G401 (cell line): ENCODE results near the gene LRIG3. TPM values are rescaled to one million over a fixed set of nuclear protein-coding genes. Genes with fewer than 3 reads are reported as not detected.

Experiments used
- DNase-seq: peaks from one replicate; pipeline ENCODE4 v3.0.0-alpha.2; 2015; ENCODE audit warnings: low spot score
- in situ Hi-C: cut with HindIII; loops from 2 replicates; pipeline ENCODE4 v1.10.0; 2016; ENCODE audit warnings: low sequenced_read_pairs, mixed read lengths
- total RNA-seq: library from RNA; depleted of rRNA; stranded (reverse); fragments of >200 nt; shearing (Covaris generic); gene quantifications from 2 replicates; pipeline ENCODE4 v1.2.3, GENCODE V29; 2014

LRIG3 gene
- total RNA-seq, 1 experiment from 2014 or later: 0.58 TPM

DNA sequence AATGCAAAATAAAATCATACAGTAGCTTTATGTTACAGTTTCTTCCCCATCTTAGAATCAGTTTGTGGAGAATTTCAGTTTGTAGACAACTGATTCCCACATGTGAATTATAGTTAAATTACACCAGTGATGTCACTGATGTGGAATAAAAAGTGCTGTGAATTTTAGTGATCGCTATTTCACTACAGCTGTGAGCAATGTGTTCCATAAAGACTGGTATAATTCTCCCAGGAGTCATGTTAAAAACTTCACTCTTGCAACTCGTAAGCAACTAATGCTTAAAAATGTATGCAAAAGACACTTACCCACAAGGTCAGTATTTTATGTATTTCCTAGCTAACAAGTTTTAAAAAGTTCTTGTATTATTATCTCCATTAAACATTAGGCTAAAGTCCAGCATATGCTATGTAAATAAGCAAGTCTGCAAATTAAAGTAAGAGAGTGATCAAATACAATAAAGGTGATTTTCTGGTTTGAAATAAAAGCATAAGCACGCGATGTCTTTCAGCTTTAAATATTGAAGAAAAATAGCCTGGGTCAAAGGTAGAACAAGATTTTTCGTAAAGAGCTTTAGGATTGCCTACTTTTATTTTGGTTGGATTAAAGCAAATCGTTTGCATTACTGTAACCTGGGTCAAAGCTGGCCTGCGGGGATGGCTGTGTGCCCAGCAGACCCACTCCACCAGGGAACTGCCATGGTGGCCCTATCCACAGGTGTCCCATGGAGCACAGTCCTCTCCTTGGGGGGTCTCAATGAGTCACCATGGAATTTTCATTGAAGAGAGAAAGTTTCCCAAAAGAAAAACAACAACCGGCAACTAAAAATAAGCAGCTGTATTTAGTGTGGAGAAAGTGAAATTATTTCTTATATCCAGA lies 12.7 kb upstream of the LRIG3 start:
- DNase-seq: no peak
- in situ Hi-C loops: no loop called here

DNA sequence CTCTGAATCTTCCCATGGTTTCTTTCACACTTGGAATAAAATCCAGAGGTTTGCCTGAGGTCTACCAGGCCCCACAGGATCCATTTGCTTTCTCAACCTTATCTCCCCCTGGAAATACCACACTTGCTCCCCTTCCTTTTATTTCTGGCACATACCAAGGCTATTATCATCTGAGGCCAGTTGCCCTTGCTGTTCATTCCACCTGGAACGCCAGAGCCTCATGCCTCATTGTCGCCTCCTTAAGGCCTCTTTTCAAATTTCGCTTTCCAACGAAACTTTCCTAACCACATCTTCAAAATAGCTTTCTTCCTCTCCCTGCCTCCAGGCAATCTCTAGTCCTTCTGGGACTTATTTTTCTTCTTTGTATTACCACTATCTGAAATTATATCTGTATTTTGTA lies 11.2 kb upstream of the LRIG3 start:
- no peak for DNase-seq
- in situ Hi-C loops: no loop called here

DNA sequence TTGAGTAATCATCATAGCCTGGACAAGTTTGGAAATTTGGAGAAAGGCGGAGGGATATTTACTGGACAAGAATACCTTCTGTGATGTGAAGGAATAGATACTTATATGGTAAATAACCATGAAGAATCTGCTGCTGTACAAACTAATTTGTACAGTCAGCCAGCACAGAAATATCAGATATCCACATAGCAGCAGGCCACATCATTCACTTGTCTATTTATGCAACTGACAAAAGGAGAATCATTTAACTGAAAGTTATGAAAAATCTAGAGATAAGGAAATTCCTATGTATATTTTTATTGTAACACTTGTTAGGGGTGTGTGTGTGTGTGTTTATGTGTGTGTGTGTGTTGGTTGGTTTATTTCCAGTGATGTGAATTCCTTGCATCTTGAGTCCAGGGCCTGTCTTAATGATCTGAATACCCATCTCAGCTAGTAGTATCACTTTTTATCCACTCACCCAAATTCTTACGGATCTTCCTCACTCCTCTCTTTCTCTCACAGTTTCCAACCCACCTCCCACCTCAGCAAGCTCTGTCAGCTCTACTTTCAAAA lies 10.5 kb upstream of the LRIG3 start:
- no peak for DNase-seq
- in situ Hi-C loops: no loop called here

DNA sequence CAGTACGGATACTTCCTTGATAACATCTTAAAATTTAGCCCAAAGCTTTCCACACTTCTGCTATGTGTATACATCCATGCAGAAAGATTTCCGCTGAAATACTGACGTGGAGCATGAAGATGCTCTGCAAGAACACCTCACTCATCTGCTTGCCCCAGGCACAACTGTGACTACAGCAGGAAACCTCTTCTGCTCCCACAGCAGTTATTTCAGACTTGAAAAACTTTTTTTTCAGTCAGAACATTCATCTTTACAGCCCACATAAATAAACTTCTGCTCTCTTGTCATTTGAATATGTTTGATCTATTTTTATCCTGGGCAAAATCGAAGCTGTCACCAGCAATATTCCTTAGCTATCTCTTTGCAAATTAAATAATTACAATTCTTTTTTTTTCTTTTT lies 6.8 kb upstream of the LRIG3 start:
- DNase-seq: no peak
- in situ Hi-C loops: no loop called here

DNA sequence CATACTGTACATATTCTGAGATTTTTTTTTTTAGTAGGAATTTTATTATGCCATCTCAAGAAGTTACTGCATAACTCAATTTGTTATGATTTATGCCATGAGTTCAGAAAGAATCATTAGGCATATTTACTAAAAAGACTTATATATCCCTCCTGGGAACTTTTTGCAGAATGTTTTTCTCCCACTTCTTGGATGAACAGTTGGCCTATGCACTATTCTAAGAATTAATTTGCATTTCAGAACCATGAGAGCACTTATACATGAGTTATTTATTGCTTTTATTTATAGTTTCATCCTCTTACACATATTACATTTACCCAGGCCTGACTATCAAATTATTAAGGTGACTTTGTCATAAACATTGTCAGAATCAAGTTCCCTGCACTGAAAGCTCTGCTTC lies 6.3 kb upstream of the LRIG3 start:
- no peak for DNase-seq
- in situ Hi-C loops: no loop called here

DNA sequence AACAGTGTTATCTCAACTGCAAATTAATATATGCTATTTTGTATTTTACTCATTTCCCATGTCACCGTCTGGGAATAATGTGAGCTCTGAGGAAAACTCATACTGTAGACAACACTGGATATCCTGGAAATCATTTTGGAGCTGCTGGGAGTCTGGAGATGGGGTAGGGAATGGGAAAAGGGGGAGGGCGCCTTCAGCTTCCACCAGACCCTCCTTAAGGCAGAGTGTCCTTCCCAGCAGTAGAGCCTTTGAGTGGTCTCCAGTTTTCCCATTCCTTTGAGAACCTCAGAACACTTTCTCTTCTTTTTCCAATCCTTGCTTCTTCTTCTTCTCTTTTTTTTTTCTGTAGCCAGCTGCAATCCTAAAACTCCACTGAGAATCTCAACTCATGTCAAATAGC lies 5.4 kb upstream of the LRIG3 start:
- in situ Hi-C loops: no loop called here
- no peak for DNase-seq

DNA sequence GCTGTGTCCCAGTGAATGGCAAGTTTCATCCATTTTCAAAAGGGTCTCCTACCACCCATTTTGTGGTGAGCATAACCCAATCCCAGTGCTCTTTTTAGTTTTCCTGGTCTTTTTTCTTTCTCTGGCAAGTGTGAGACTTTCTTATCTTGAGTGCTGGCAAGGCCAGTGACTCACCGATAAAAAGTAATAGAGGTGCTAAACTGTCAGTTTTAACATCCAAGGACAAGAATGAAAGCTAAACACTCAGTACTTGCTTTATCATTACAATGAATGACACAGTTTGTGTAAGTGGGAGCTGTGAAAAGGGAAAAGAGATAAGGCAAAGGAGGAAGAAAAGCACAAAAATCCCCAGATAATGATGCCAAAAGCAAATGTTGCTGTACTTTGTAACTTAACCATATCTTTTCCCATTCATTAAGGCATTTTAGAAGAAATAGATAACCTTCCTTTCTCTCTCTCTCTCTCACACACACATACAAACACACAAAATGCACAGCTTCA lies 4.9 kb upstream of the LRIG3 start:
- in situ Hi-C loops: no loop called here
- DNase-seq: no peak

DNA sequence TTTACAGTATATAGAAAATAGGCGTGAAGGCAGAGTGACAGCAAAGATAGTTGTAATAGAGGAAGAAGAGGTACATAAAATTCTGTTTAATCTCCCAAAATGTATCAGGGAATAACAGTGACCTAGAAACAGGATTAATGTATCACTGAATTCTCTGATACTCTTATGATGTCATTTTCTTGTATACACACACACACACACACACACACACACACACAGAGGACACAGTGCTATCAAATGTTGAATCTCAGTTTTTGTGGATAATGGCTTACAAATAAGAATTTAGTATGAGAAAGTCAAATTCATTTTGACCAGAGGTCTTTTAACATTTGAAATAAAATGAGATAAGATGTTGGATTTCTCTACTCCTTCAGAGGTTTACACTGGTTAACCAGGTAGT lies 4.3 kb upstream of the LRIG3 start:
- no peak for DNase-seq
- in situ Hi-C loops: no loop called here

DNA sequence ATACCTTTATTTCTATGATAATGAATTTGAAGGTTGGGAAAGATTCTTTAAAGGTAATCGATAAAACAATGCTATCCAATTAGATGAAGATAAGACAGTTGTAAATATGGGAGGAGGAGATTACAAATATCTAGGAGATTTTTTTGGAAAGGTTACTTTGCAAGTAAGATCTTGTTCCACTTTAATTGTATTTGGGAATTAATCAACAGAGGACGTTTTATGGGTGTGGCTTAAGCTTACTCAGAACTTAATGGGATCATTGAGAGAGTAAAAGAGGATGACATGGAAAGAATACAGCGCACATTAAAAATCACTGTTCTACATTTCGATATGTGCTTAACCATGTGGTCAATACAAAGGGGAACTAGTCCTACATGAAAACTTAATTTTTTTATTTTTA lies 3.5 kb upstream of the LRIG3 start:
- DNase-seq: no peak
- in situ Hi-C loops: no loop called here

DNA sequence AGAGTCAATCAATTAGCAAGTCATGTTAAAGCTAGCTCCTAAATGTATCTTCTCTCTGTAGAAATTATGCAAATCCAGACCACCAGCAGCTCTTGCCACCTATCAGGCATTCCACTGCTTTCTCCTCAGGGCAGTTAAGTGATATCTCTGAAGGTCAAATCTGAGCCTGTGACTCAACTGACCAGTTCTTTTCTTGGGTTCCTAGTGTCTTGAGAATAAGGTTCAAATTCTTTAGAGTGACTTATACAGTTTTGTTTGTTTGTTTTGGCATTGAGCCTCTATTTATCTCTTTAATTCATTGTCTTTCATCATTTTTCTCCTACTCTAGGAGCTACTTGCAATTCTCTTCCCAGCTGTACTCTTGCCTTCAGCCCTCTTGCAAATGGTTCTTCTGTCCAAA lies 2.5 kb upstream of the LRIG3 start:
- in situ Hi-C loops: no loop called here

DNA sequence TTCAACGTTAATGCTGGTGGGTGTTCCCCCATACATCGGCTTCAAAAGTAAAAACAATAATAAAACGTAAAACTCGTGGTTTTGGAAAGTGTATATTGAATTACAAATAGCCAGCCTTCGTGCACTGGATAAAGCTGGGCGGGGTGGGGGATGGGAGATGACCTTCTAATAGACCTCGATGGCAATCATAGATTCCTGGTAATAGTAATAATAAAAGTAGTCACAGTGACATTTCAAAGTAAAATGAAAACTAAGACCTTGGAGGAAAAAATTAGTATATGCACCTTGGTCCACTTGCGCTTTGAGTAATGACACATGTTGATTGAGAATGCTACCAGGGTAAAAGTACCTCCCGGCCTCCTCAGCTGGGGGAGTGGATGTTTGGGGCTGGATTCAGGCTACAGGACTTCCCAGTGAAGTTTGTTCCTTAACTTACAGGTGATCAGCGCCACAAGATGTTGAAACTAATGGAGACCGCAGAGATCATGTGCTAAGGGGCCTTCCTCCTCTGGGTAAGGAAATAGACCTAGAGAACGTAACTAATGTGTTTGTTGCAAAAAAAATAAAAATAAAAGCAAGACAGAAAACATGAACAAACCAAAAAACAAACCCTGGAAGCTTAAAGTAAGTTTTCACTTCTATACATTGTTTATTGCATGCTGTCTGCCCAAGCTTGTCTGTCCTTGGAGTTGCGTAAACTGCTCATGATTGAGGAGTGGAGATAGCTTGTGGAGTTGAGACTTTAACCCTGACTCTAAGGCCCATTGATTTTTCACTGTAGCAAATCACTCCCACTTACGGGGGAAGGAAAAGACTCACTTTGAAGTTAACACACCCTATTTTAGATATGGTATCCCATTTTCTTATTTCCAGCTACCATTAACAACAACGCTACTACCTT lies 907 bp upstream of the LRIG3 start:
- DNase-seq: no peak
- in situ Hi-C loops: no loop called here

More for the DNA sequence above, 2.5 kb upstream of the LRIG3 start:
- DNase-seq: no peak

DNA sequence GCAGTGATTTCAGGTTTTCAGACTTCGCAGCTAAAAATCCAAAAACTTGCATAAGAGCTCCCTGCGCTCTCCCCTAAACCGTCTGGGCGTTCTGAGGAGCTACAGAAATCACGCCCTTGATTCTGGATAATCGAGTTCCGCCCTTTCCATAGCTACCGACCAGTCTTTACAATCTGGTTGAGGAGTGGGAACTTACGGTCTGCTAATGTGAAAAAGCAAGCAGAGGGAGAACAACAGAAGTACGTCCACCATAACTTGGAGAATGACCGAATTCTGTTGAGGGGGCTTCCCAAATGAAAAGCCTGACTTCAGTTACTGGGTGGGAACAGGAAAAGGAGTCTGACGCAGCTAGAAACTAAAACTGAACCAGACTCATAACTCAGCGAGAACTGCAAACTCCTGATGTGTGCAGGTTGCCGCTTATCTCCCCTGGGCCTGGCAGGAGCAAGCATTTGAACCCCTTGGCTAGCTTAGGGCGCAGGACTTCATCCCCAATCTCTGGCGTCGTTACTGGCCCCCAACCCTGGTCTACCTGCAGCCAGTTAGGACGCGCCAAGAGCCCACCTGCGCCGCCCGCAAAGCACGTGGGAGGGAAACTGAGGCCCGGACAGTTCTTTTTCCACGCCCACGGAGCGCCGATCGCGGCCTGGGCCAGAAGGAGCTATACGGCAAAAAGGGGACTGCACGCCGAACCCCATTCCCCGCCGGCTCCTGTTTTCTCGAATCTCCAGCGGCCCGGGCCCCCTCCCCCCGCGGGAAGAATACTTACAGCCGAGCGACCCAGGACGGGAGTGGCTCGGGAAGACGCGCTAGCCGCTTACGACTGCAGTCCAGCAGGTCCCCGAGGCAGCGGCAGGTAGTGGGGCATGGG lies 838 bp downstream of the LRIG3 start:
- no peak for DNase-seq
- in situ Hi-C loops: no loop called here

DNA sequence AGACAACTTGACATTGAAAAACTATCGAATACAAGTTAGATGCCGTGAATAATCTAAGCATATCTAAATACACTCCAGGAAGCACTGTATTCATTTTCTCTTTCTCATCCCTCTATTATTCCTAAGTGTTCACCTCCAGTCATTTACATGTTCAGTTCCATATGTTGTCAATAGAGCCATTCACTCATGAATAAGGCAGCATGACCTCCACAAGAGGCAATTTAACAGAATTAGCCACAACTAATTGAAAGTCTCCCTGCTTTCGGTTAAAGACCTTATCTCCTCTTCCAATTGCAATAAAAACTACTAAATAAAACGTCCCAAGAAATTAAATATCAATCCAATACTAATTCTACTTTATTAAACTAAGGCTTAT lies 1.8 kb downstream of the LRIG3 start:
- in situ Hi-C loops: no loop called here
- no peak for DNase-seq

DNA sequence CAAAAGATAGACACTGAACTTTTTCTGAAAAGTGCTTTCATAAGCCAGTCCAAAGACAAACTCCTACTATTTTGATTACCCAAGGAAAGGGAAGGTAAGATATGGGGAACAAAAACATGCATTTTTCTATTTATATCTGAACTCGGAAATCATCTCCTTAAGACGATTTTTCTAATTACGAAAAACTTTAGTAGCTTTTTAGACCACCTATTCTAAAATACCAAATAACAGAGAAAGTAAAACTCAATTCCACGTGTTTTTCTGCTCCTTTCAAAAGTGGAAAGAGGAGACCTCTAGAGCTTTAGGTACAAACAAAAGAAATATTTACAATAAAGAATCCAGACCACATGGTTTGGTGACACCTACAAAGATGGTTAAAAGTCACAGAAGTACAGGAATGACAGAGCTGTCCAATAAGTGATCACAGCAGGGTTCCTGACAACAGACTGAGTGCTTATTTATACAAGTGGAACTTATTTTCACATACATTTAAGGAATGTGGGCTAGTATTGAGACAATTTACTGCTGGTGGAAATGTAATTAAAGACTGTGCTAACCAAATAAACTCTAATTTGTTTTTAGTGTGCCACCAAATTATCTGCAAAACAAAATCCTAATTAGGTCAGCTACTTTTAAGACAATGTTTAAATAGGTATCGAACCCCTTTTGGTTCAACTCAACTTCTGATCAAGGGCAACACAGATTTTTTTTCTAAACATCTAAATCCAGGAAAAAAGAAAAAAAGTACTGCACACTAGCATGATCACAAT lies 2.4 kb downstream of the LRIG3 start:
- no peak for DNase-seq
- in situ Hi-C loops: no loop called here

DNA sequence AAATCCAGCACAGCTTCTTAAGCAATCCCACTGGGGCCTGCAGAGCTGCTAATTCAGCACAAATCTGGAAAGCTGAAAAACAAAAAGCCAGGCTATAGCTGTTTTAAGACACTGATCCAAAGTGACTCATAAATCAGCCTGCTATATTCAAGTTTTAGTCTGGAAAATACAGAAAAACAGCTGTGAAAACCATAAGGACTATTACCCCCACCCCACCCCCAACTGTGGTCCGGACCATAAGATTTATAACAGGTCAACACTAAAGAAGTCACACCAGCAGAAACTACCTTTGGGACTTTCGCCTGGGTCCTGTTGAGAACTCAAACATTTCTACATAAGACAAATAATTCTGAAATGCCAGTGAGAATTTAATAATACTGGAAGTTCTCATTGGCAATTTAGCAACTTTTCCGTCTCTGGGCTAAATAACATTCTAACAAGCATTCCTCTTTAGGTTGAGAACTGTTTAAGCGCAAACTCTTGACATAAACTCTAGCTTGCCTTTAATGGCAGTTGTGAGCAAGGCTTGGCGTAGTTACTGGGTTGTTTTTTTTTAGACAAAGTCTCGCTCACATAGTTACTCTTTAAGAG lies 3.3 kb downstream of the LRIG3 start:
- in situ Hi-C loops: no loop called here
- DNase-seq: no peak

DNA sequence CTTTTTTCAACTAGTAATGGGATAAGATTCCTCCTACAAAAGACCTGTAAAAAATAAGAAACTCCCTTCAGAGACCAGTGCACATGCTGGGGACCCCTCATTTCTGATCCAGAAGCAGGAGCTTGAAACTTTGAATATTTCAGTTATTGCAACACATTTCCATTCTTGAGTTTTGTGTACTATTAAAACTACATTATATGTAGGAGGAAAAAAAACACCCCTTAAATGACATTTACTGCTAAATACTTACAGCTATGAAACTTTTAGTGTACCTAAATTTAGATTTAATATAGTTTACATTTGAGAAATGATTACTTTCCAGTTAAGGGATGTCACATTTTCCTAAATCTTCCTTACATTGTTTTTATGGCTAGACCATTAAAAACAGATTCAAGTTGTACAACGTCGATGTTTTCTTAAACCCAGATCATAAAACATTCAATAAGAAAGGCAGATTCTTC lies 4.1 kb downstream of the LRIG3 start:
- in situ Hi-C loops: no loop called here
- DNase-seq: no peak

DNA sequence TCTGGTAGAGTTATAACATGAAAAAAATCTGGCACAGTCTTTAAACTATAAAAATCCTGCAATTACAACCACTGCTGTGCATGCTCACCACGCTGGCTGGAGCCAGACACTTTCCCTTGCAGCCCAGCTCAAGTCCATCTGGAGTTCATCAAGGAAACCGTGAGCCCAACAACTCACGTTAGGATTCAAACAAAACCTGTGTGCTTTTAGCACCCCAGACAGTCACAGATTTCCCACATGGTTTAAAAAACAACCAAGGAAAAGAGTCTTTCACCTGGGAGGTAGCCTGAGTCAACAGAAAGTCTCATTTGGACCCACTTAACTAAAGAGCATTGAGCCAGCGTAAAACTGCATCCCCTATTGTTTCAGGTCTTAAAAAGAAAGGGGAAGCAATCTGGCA lies 4.7 kb downstream of the LRIG3 start:
- in situ Hi-C loops: no loop called here
- no peak for DNase-seq

DNA sequence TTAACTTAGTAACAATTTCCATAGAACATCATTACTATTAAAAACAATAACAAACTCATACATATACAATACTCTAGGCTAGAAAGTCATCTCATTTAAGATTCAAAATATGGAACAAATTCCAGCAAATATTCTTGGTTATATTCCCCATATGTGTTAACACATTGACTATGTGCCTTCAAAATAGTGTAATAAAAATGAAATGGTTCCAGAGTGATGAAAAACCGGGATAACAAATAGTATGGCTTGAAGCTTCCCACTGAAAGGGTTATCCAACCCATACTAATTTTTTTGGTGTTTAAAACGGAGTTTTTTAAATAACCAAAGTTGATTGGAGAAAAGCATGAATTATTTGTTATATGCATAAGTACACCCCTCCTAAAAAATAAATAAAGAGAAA lies 5.3 kb downstream of the LRIG3 start:
- no peak for DNase-seq
- in situ Hi-C loops: no loop called here
